ENCODE measurements around the gene FAM131A.

DNA sequence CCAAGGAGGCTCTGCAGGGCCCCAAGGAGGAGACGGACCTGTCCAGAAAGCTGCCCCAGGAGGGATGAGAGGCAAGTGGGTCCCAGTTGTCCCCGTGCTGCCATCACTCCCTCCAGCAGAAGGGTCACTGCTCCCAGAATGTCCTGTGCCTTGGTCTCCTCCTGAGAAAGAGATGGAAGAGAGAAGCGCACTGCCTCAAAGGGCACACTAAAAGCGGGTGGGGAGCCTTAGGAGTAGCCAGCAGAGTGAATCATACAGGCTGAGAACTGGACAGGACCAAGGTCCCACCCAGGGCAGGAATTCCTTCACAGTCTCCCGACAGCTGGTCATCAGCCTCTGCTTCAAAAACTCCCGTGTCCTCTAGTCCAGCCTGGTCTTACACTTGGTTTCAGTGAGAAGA is 36.0 kb downstream of the FAM131A start:
- TF ChIP-seq, protein P1, sequence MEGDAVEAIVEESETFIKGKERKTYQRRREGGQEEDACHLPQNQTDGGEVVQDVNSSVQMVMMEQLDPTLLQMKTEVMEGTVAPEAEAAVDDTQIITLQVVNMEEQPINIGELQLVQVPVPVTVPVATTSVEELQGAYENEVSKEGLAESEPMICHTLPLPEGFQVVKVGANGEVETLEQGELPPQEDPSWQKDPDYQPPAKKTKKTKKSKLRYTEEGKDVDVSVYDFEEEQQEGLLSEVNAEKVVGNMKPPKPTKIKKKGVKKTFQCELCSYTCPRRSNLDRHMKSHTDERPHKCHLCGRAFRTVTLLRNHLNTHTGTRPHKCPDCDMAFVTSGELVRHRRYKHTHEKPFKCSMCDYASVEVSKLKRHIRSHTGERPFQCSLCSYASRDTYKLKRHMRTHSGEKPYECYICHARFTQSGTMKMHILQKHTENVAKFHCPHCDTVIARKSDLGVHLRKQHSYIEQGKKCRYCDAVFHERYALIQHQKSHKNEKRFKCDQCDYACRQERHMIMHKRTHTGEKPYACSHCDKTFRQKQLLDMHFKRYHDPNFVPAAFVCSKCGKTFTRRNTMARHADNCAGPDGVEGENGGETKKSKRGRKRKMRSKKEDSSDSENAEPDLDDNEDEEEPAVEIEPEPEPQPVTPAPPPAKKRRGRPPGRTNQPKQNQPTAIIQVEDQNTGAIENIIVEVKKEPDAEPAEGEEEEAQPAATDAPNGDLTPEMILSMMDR (IDR thresholded peaks at IDR 0.05), result no peak
- TF ChIP-seq POLR2A (IDR thresholded peaks at IDR 0.05) (no peak), POLR2AphosphoS5 (IDR thresholded peaks at IDR 0.05; ENCODE audit: insufficient read depth in 1 of 2, low read depth in 1 of 2) (no peak)
